Hepatocyte (in vitro differentiated cells): ENCODE data around the gene PLCG1. TPM values are rescaled to one million over a fixed set of nuclear protein-coding genes. Genes with fewer than 3 reads are reported as not detected.

Experiments
- DNase-seq: peaks from one replicate; pipeline ENCODE4 v3.0.0-alpha.2; 2016; ENCODE audit warnings: low spot score
- H2AFZ ChIP-seq: fragments of 200-600 bp; sonication (generic); 2 replicates; pipeline ENCODE4 v1.6.0; 2016; ENCODE audit warnings: antibody characterized with exemption, mild to moderate bottlenecking
- H3K27ac ChIP-seq: fragments of 200-600 bp; sonication (generic); 2 replicates; pipeline ENCODE4 v1.5.1; 2016; ENCODE audit warnings: mild to moderate bottlenecking
- H3K27me3 ChIP-seq: fragments of 200-600 bp; sonication (generic); 2 replicates; pipeline ENCODE4 v1.6.1; 2016
- H3K36me3 ChIP-seq: fragments of 200-600 bp; sonication (generic); replicated peaks from 2 replicates; pipeline ENCODE4 v1.5.1; 2016; ENCODE audit warnings: low read depth; ENCODE audit not compliant: insufficient read depth
- H3K4me1 ChIP-seq: fragments of 200-600 bp; sonication (generic); 2 replicates; pipeline ENCODE4 v1.5.1; 2016; ENCODE audit warnings: mild to moderate bottlenecking, moderate library complexity; ENCODE audit not compliant: insufficient read depth
- H3K4me2 ChIP-seq: fragments of 200-600 bp; sonication (generic); 2 replicates; pipeline ENCODE4 v1.6.0; 2016
- H3K4me3 ChIP-seq: fragments of 200-600 bp; sonication (generic); 2 replicates; pipeline ENCODE4 v1.5.1; 2016; ENCODE audit warnings: mild to moderate bottlenecking
- H3K79me2 ChIP-seq: fragments of 200-600 bp; sonication (generic); 2 replicates; pipeline ENCODE4 v1.6.0; 2017; ENCODE audit warnings: mild to moderate bottlenecking
- H3K9me2 ChIP-seq: fragments of 200-600 bp; sonication (generic); replicated peaks from 2 replicates; pipeline ENCODE4 v1.6.0; 2017; ENCODE audit warnings: mild to moderate bottlenecking; ENCODE audit not compliant: insufficient read depth
- H3K9me3 ChIP-seq: fragments of 200-600 bp; sonication (generic); 2 replicates; pipeline ENCODE4 v1.5.1; 2016; ENCODE audit warnings: low read depth, mild to moderate bottlenecking
- H4K20me1 ChIP-seq: fragments of 200-600 bp; sonication (generic); 2 replicates; pipeline ENCODE4 v1.6.0; 2016; ENCODE audit warnings: mild to moderate bottlenecking; ENCODE audit not compliant: insufficient read depth, poor library complexity, severe bottlenecking
- CTCF ChIP-seq: fragments of 200-600 bp; sonication (generic); IDR thresholded peaks from 2 replicates; pipeline ENCODE4 v1.5.1; 2016; ENCODE audit warnings: antibody characterized with exemption, mild to moderate bottlenecking; ENCODE audit not compliant: poor library complexity
- EZH2 ChIP-seq: fragments of 200-600 bp; sonication (generic); IDR thresholded peaks from 2 replicates; pipeline ENCODE4 v1.6.1; 2016; ENCODE audit warnings: antibody characterized with exemption, mild to moderate bottlenecking, borderline replicate concordance
- EZH2phosphoT487 ChIP-seq: fragments of 200-600 bp; sonication (generic); IDR thresholded peaks from one replicate; pipeline ENCODE4 v1.6.1; 2018; ENCODE audit warnings: antibody characterized with exemption, mild to moderate bottlenecking, low read depth, moderate library complexity; ENCODE audit not compliant: unreplicated experiment, severe bottlenecking
- WGBS: methylation state at CpG from one replicate; pipeline ENCODE4 v1.1.6; 2016; ENCODE audit warnings: low lambda C conversion rate; ENCODE audit errors: missing lambda C conversion rate; 5-methylcytosine and 5-hydroxymethylcytosine counted together
- polyA plus RNA-seq: library from polyadenylated mRNA; unstranded; fragments of >200 nt; fragmentation: Nextera tagmentation; extraction: Ambion mirVana; gene quantifications from 2 replicates; pipeline ENCODE4 v1.2.1, GENCODE V29; 2016
- total RNA-seq: library from RNA; depleted of rRNA; stranded (reverse); fragments of >200 nt; gene quantifications from 2 replicates; pipeline ENCODE4 v1.2.3, GENCODE V29; 2014

PLCG1 gene
- total and polyA plus RNA-seq, 2 experiments from 2014 or later: 52.7 to 73.2 TPM

GRCh38 chr20:41187668-41188067 lies 50.3 kb downstream of the PLCG1 start:
- H3K9me2 ChIP-seq: no peaks in the 10 kb centered on the region
- H3K36me3 ChIP-seq: no peaks in the 10 kb centered on the region
- no peak for DNase-seq
- H3K4me3 ChIP-seq: no peak overlapping the region
- no peaks in the 10 kb centered on the region for H3K4me1 ChIP-seq
- no peak overlapping the region for H3K27ac ChIP-seq
- TF ChIP-seq EZH2phosphoT487: no peak
- no peak for TF ChIP-seq EZH2
- TF ChIP-seq CTCF: no peak
- no peaks in the 10 kb centered on the region for H3K27me3 ChIP-seq
- no peaks in the 10 kb centered on the region for H4K20me1 ChIP-seq
- H2AFZ ChIP-seq: no peak overlapping the region
- no peaks in the 10 kb centered on the region for H3K79me2 ChIP-seq
- H3K9me3 ChIP-seq: peaks cover 5% of the 10 kb centered on the region
- H3K4me2 ChIP-seq: no peak overlapping the region

GRCh38 chr20:41191562-41192500 lies 54.5 kb downstream of the PLCG1 start:
- DNase-seq: no peak
- H3K4me3 ChIP-seq: no peak overlapping the region
- no peaks in the 10 kb centered on the region for H4K20me1 ChIP-seq
- H2AFZ ChIP-seq: no peak overlapping the region
- WGBS: 93% methylated on average over 5 of the region's 5 CpGs
- no peaks in the 10 kb centered on the region for H3K79me2 ChIP-seq
- H3K9me2 ChIP-seq: no peaks in the 10 kb centered on the region
- H3K4me2 ChIP-seq: no peak overlapping the region
- H3K36me3 ChIP-seq: no peaks in the 10 kb centered on the region
- no peaks in the 10 kb centered on the region for H3K27me3 ChIP-seq
- TF ChIP-seq EZH2phosphoT487 (no peak), EZH2 (no peak), CTCF (no peak)
- H3K4me1 ChIP-seq: no peaks in the 10 kb centered on the region
- peaks cover 5% of the 10 kb centered on the region for H3K9me3 ChIP-seq
- H3K27ac ChIP-seq: no peak overlapping the region

GRCh38 chr20:41192575-41192974 lies 55.2 kb downstream of the PLCG1 start:
- Histone ChIP-seq H4K20me1 (no peaks in the 10 kb centered on the region), H3K9me3 (peaks cover 5% of the 10 kb centered on the region), H3K36me3 (no peaks in the 10 kb centered on the region), H3K4me1 (no peaks in the 10 kb centered on the region), H3K9me2 (no peaks in the 10 kb centered on the region), H3K4me3 (no peak overlapping the region), H3K79me2 (no peaks in the 10 kb centered on the region), H3K27ac (no peak overlapping the region), H2AFZ (no peak overlapping the region), H3K4me2 (no peak overlapping the region), H3K27me3 (no peaks in the 10 kb centered on the region)
- DNase-seq: no peak
- WGBS: 89% methylated on average over 3 of the region's 3 CpGs
- TF ChIP-seq EZH2 (no peak), CTCF (no peak), EZH2phosphoT487 (no peak)
